ENCODE results near the gene MTHFR. TPM values are rescaled to one million over a fixed set of nuclear protein-coding genes. Genes with fewer than 3 reads are reported as not detected.
A peak's percentile ranks its signal among the peaks of the same experiment; 100 is the strongest.
"Not testable (repeated sequence)": the region's sequence is repeated elsewhere in the genome, so short reads cannot be mapped to it uniquely, and the experiment has no call there.

Gene MTHFR
- total and polyA plus RNA-seq, 5 experiments from 2014 or later, result 3.7 to 71.7 (median 9.5) TPM

DNA sequence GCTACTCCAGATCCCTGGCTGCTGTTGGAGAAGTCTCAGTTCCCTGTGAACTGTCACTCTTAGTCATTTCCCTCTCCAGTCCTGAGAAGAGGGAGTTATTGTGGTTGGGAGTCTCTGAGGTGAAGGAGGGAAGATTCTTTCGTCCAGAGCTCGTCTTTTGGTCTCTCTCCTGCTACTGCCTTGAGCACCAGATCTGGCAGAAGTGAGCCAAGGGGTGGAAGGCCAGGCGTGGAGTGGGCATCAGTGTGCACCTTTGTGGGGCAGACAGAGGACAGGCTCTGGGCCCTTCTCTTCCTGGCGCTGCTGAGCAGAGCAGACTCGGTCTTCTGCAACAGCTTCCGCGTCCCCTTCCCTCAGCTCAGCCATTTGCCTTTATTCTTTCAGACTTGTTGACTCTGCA, 19.4 kb upstream of the MTHFR start:
- Mint-ChIP-seq H3K36me3 (peaks cover 0 to 83% (median 22%) of the 10 kb centered on the region in 3 donors), H3K9me3 (no peaks in the 10 kb centered on the region), H3K4me3 (no peak overlapping the region), H3K27ac (no peak overlapping the region), H3K4me1 (no peaks in the 10 kb centered on the region), H3K27me3 (no peaks in the 10 kb centered on the region)
- no peak for ATAC-seq
- POLR2A ChIA-PET, result no interaction called here
- DNase-seq, result no peak

DNA sequence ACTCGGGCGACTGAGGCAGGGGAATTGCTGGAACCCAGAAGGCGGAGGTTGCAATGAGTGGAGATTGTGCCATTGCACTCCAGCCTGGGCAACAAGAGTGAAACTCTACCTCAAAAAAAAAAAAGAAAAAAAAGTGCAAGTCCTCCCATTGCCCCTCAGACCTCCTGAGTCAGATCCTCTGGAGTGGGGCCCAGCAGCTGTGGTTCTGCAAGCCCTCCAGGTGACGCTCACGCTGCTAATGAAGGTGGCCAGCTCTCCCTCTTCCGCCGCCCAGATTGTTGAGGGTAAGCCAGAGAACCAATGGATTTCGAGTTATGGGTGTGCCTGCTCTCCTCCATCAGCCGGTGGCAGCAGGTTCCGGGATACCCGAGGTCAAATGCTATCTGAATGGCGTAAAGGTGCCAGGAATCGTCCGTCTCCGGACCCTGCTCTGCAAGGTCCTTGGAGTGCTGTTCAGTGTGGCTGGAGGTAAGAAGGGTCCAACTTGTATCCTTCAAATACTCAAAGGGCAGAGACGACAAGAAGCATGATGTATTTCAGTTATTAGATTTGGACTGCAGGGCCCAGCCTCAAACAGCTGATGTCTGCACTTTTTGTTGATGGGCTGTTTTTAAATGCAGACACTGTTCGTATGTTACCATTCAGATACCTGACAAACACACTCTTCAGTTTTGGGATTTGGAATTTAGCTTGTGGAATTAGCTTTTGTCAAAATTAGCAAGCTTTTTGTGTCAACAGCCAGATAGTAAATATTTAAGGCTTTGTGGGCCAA, 17.8 kb upstream of the MTHFR start:
- H3K9me3 Mint-ChIP-seq, result no peaks in the 10 kb centered on the region
- no peaks in the 10 kb centered on the region for H3K27me3 Mint-ChIP-seq
- ATAC-seq, result no peak
- no peak for DNase-seq
- H3K27ac Mint-ChIP-seq, result no peak overlapping the region
- no peak overlapping the region for H3K4me3 Mint-ChIP-seq
- POLR2A ChIA-PET, result no interaction called here
- H3K36me3 Mint-ChIP-seq, result peaks cover 5 to 85% (median 23%) of the 10 kb centered on the region in 3 donors
- H3K4me1 Mint-ChIP-seq, result peaks cover 0 to 2% (median 0%) of the 10 kb centered on the region in 4 donors

DNA sequence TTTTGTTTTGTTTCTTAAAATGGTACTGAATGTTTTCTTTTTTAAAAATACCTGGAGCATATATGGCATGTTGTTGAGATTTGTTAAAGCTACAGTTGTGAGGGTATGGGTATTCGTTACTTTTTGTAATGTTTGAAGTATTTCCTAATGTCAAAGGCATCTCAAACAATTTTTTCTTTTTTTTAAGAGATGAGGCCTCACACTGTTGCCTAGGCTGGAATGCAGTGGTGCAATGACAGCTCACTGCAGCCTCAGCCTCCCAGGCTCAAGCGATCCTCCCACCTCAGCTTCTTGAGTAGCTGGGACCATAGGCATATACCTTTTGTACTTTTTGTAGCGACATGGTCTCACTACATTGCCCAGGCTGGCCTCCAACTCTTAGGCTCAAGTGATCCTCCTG, 16.3 kb upstream of the MTHFR start:
- Mint-ChIP-seq H3K36me3 (peaks cover 5 to 82% (median 26%) of the 10 kb centered on the region in 3 donors), H3K4me3 (no peak overlapping the region), H3K9me3 (no peaks in the 10 kb centered on the region), H3K4me1 (peaks cover 0 to 2% (median 0%) of the 10 kb centered on the region in 4 donors), H3K27me3 (no peaks in the 10 kb centered on the region), H3K27ac (no peak overlapping the region)
- DNase-seq (no peak), ATAC-seq (no peak)
- POLR2A ChIA-PET, result no interaction called here

DNA sequence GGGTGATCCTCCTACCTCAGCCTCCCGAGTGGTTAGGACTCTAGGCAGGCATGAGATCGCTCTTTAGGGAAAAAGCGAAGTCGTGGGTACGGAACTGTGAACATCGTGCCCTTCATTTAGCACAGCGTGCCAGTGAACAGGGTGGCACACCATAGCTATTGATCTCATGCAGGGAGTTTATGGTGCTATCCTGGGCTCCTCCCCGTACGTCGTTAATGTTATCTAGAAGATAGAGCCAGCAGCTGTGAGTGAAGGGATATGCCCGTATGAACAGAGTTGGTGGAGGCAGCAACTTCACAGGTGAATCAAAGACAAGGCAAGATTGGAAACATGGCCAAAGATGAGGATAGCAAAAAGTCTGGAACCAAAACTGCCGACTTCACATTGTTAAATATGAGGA, 11.4 kb upstream of the MTHFR start:
- no peaks in the 10 kb centered on the region for H3K9me3 Mint-ChIP-seq
- no peak for DNase-seq
- no peak overlapping the region for H3K4me3 Mint-ChIP-seq
- no peaks in the 10 kb centered on the region for H3K27me3 Mint-ChIP-seq
- POLR2A ChIA-PET, result interaction anchor here (0.7 kb wide), 1 partner anchor 91 kb away, joined by 3 read pairs; no protein-coding TSS in a partner anchor
- H3K4me1 Mint-ChIP-seq, result peaks cover 2 to 25% (median 8%) of the 10 kb centered on the region in 4 donors
- peaks cover 5 to 78% (median 24%) of the 10 kb centered on the region in 3 donors for H3K36me3 Mint-ChIP-seq
- no peak for ATAC-seq
- H3K27ac Mint-ChIP-seq, result peak overlapping the region in 1 of 10 donors; percentile 21

DNA sequence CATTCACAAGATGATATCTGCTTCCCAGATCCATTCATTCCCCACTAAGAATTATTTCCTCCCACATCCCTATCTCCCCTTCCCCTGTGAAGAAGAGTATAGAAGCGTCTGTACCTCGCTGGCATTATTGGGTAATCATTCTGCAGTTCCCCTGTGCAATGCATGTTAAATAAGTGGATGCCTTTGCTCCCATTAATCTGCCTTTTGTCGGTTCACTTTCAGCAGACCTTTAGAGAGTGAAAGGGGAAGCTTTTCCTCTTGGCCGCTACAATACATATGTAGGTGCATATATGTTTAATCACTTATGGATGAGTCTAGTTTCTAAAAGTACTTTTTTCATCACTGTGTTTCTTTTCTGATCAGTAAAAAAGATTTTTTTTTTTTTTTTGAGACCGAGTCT, 7.3 kb upstream of the MTHFR start:
- Mint-ChIP-seq H3K4me3 (no peak overlapping the region), H3K27me3 (no peaks in the 10 kb centered on the region), H3K9me3 (no peaks in the 10 kb centered on the region), H3K36me3 (peaks cover 0 to 75% (median 8%) of the 10 kb centered on the region in 3 donors), H3K27ac (peak overlapping the region in 1 of 10 donors; percentile 67), H3K4me1 (peaks cover 4 to 33% (median 21%) of the 10 kb centered on the region in 4 donors)
- no peak for DNase-seq
- POLR2A ChIA-PET, result no interaction called here
- ATAC-seq, result no peak

DNA sequence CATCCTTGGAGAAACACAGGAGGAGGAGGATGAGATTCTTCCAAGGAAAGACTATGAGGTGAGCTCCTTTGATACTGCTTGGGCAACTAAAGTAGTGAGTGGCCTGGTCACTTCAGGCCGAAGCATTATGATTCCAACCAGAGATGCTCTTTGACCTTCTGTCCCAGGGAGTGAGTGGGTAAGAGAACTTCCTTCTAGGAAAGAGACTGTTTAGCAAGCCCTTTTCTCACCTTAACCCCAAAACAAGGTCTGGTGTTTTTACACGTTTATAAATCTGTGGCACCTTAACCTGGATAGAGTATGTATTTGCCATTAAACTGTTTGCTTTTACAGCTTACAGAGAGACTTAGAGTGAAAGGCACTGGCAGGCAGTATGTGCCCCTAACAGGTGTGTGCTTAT, 1.4 kb upstream of the MTHFR start:
- DNase-seq, result no peak
- Mint-ChIP-seq H3K27me3 (no peaks in the 10 kb centered on the region), H3K36me3 (peaks cover 0 to 42% (median 0%) of the 10 kb centered on the region in 3 donors), H3K9me3 (no peaks in the 10 kb centered on the region), H3K4me1 (peaks cover 24 to 67% (median 61%) of the 10 kb centered on the region in 4 donors), H3K4me3 (peak overlapping the region; percentile 92 to 100 (median 99)), H3K27ac (peak overlapping the region; percentile 44 to 99 (median 97))
- ATAC-seq, result no peak
- POLR2A ChIA-PET, result interaction anchor here (0.5 to 2.3 kb wide), 7 partner anchors 7 to 737 kb away, joined by 3 to 28 read pairs (median 8); partner anchors contain the start of gene AGTRAP

DNA sequence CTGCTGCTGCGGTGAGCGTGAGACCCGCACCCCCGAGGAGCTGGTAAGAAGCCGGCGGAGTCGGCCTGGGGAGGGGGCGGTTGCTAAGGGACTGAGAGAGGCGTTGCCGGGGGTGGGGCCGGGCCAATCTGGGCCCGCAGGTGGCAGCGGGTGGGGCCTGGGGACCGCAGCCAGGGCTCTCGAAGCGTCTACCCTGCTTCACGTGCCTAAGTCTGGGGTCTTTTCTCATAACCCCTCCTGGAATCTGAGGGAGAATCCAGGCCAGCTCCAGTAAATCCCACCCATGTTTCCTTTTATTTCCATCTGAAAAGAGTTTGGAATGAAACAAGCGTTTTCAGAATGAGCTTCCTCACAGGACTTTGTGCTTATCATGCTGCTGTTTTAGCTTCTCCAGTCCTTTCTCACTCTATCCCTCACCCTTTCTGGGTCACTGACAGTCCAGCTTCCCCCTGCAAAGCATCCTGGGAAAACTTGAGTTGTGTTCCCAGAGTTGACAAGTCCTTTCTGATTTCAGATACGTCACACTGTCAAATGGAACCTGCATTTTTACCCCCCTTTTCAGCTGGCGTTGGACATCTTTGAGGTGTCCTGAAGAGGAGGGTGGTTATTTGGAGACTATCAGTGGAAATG, 658 bp upstream of the MTHFR start:
- POLR2A ChIA-PET, result interaction anchor here (0.6 to 2.3 kb wide), 13 partner anchors 8 to 706 kb away, joined by 3 to 28 read pairs (median 5); partner anchors contain the start of genes AGTRAP, EXOSC10 and MFN2
- H3K27me3 Mint-ChIP-seq, result no peaks in the 10 kb centered on the region
- peaks cover 26 to 72% (median 65%) of the 10 kb centered on the region in 4 donors for H3K4me1 Mint-ChIP-seq
- ATAC-seq (peak; percentile 59 to 68), DNase-seq (peak in 1 of 10 donors; percentile 72)
- peak overlapping the region; percentile 92 to 100 (median 99) for H3K4me3 Mint-ChIP-seq
- peaks cover 0 to 37% (median 0%) of the 10 kb centered on the region in 3 donors for H3K36me3 Mint-ChIP-seq
- H3K9me3 Mint-ChIP-seq, result no peaks in the 10 kb centered on the region
- H3K27ac Mint-ChIP-seq, result peak overlapping the region; percentile 94 to 99 (median 98)

DNA sequence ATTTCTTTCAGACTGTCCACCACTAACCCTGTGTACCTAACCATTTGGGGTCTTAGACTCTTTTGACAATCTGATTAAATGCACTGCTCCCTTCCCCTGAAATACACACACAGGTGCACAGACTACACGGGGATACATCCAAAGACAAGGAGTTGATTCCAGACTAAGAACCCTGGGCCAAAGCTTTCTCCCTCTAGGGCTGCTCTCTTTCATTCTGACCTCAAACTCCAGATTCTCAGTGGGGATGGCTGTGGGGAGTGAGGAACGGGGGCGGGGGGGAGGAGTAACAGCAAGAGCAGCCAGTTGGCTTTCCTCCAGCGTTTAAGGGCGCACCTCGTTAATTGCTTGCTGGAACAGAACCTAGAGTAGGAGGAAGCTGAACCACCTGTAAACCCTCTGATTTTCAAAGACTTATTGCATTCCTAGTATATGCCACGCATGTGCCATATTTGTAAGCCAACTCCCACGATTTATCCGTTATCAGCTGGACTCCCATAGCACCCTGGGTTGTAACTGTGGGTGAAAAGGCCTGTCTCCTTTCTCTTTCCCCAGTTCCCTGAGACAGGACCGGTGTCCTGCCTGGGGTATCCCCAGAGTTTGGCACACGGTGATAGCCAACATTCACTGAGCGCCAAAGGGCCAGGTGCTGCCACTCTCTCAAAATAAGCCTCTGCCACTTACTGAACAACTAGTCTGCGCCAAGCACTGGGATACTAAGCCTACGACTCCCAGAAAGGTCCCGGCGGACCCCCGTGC, 920 bp downstream of the MTHFR start:
- POLR2A ChIA-PET, result interaction anchor here (0.7 to 2.8 kb wide), 2 partner anchors 103 to 141 kb away, joined by 3 to 19 read pairs; partner anchors contain the start of gene FBXO6
- Mint-ChIP-seq H3K36me3 (peaks cover 0 to 41% (median 7%) of the 10 kb centered on the region in 3 donors), H3K9me3 (no peaks in the 10 kb centered on the region), H3K4me1 (peaks cover 28 to 72% (median 71%) of the 10 kb centered on the region in 4 donors), H3K27me3 (no peaks in the 10 kb centered on the region), H3K27ac (peak overlapping the region; percentile 64 to 99 (median 90)), H3K4me3 (peak overlapping the region; percentile 92 to 100 (median 99))
- DNase-seq (peak in 5 of 10 donors; percentile 10 to 40 (median 13)), ATAC-seq (no peak)

DNA sequence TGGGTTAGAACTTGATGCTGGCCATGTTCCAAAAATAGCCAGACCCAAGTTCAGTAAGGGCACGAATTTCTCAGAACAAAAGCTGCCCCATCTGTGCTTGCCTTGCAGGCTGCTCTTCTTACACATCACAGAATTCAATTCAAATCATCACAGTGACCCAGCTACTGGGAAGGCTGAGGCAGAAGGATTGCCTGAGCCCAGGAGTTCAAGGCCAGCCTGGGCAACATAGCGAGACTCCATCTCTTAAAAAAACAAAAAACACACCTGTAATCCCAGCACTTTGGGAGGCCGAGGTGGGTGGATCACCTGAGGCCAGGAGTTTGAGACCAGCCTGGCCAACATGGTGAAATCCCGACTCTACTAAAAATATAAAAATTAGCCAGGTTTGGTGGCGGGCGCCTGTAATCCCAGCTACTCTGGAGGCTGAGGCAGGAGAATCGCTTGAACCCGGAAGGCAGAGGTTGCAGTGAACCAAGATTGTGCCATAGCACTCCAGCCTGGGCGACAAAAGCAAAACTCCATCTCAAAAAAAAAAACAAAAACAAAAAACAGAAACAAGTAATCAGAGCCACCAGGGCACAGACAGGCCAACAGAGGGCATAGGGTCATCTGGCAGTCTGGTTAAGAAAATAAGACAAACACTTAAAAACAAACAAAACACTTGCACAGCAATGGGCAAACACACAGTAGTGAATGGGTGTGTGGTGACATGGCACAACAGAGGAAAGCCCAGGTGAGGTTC, 1.7 kb downstream of the MTHFR start:
- H3K9me3 Mint-ChIP-seq, ATAC-seq, H3K27me3 Mint-ChIP-seq, DNase-seq: not testable (repeated sequence)
- H3K4me1 Mint-ChIP-seq, result peaks cover 25 to 71% (median 68%) of the 10 kb centered on the region in 4 donors
- peak overlapping the region; percentile 92 to 100 (median 99) for H3K4me3 Mint-ChIP-seq
- POLR2A ChIA-PET, result interaction anchor here (0.7 to 2.8 kb wide), 6 partner anchors 17 to 140 kb away, joined by 3 to 19 read pairs (median 4); partner anchors contain the start of gene FBXO6
- H3K36me3 Mint-ChIP-seq, result peaks cover 0 to 42% (median 7%) of the 10 kb centered on the region in 3 donors
- peak overlapping the region in 9 of 10 donors; percentile 83 to 99 (median 95) for H3K27ac Mint-ChIP-seq

DNA sequence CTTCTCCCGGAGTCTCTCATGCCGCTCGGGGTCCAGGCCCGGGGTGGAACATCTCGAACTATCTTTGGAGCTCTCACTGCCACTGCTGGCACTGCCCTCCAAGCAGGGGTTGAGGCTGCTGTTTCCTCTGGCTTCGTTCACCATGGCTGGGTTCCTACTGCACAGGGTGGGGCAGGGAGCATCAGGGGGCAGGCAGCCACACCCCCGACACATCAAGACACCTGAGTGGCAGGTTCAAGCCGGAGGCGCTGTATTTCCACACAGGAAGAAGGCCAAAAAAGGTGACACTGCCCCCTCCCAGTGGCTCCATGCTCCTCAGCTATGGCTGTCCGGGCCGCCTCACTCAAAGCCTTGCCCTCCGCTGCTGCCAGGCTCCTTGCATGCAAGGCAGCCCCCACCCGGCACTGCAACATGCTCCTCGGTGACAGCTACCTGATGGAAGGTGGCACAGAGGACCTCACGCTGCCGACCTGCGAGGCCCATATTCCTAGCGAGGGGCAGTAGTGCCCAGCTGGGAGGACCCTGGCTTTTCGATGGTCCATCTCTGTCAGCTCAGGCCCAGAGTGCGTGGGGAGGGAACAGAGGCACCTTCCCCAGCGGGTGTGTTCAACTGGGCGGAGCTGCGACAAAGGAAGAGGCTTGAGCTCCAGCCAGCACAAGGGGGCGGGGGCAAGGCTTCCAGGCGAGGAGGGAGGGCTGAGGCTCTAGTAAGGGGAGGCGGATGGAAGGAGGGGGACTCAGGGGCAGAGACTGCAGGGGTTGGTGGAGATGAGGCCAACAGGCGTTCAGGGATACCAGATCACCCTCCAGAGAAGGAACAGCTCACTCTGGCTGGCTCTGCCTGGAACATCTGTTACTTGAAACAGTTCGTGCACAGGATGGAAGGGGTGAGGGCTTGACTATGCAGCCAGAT, 2.5 kb downstream of the MTHFR start:
- peak overlapping the region; percentile 51 to 99 (median 93) for H3K27ac Mint-ChIP-seq
- ATAC-seq (peak; percentile 43 to 46), DNase-seq (peak; percentile 61 to 89 (median 72))
- H3K36me3 Mint-ChIP-seq, result peaks cover 0 to 42% (median 7%) of the 10 kb centered on the region in 3 donors
- peak overlapping the region; percentile 88 to 100 (median 99) for H3K4me3 Mint-ChIP-seq
- H3K9me3 Mint-ChIP-seq, result no peaks in the 10 kb centered on the region
- H3K27me3 Mint-ChIP-seq, result no peaks in the 10 kb centered on the region
- POLR2A ChIA-PET, result interaction anchor here (0.6 to 2.8 kb wide), 7 partner anchors 16 to 787 kb away, joined by 3 to 19 read pairs (median 3); no protein-coding TSS in a partner anchor
- H3K4me1 Mint-ChIP-seq, result peaks cover 24 to 69% (median 64%) of the 10 kb centered on the region in 4 donors

DNA sequence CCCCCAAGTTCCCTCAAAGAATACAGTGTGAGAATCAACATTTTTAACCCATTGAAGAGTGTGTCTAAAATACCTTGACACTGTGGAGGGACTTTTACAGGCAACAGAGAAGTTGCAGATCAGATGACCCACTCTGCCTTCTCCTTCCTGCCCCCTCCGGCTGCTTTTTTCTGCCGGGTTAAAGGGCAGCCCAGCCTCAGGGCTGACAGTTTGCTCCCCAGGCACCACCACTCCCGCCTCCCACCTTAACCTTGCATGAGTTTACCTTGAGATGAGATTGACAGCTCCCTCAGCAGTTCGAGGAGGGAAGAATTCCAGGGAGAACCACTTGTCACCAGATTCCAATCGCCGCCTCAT, 3.2 kb downstream of the MTHFR start:
- Mint-ChIP-seq H3K27me3 (no peaks in the 10 kb centered on the region), H3K9me3 (no peaks in the 10 kb centered on the region), H3K4me1 (peaks cover 23 to 63% (median 58%) of the 10 kb centered on the region in 4 donors), H3K36me3 (peaks cover 0 to 40% (median 7%) of the 10 kb centered on the region in 3 donors), H3K4me3 (peak overlapping the region; percentile 88 to 100 (median 99)), H3K27ac (peak overlapping the region; percentile 51 to 99 (median 90))
- POLR2A ChIA-PET, result interaction anchor here (1.5 to 2.8 kb wide), 4 partner anchors 15 to 108 kb away, joined by 3 to 19 read pairs (median 7); no protein-coding TSS in a partner anchor
- no peak for ATAC-seq
- DNase-seq, result peak in 3 of 10 donors; percentile 12 to 28 (median 19)
